ENCODE measurements around the gene DIO1.

DNA sequence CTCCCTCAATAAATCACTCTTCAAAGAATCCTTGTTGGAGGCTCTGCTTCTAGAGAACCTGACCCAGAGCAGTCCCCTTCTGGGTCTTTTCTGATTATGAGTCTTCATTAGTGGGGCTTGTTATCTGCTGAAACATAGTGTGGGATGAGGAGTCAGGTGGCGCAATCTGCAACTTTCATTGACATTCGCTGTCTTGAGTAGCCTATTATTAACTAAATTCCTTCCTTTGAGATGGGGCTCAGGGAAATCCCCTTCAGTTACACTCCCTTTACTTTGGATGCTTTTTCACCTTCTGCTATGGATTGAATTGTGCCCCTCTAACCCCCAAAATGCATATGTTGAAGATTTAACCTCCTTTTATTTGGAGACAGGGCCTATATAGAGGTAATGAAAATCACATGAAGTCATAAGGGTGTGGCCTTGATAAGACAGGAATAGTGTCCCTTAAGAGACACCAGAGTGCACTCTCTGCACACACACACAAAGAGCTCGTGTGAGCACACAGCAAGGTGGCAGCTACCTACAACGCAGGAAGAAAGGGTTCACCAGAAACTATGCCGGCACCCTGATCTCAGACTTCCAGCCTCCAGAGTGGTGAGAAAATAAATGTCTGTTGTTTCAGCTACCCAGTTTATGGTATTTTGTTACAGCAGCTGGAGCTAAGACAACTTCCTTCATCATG, 19.5 kb downstream of the DIO1 start:
- TF ChIP-seq POLR2AphosphoS5 (IDR thresholded peaks at IDR 0.05; ENCODE audit: low read depth, low read length) (no peak), RCOR1 (IDR thresholded peaks at IDR 0.05; ENCODE audit: low read length) (no peak), JUND (IDR thresholded peaks at IDR 0.05) (no peak), EP300 (IDR thresholded peaks at IDR 0.05; ENCODE audit: borderline replicate concordance in 1 of 2, low read depth in 1 of 2, low read length in 1 of 2) (no peak), SIN3A (IDR thresholded peaks at IDR 0.05; ENCODE audit: borderline replicate concordance, low read depth, low read length) (no peak), GATA2 (CRISPR knock-in tag; IDR thresholded peaks at IDR 0.05) (no peak)
- TF ChIP-seq, protein P1, sequence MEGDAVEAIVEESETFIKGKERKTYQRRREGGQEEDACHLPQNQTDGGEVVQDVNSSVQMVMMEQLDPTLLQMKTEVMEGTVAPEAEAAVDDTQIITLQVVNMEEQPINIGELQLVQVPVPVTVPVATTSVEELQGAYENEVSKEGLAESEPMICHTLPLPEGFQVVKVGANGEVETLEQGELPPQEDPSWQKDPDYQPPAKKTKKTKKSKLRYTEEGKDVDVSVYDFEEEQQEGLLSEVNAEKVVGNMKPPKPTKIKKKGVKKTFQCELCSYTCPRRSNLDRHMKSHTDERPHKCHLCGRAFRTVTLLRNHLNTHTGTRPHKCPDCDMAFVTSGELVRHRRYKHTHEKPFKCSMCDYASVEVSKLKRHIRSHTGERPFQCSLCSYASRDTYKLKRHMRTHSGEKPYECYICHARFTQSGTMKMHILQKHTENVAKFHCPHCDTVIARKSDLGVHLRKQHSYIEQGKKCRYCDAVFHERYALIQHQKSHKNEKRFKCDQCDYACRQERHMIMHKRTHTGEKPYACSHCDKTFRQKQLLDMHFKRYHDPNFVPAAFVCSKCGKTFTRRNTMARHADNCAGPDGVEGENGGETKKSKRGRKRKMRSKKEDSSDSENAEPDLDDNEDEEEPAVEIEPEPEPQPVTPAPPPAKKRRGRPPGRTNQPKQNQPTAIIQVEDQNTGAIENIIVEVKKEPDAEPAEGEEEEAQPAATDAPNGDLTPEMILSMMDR (IDR thresholded peaks at IDR 0.05), result no peak
- TF ChIP-seq, protein P2, sequence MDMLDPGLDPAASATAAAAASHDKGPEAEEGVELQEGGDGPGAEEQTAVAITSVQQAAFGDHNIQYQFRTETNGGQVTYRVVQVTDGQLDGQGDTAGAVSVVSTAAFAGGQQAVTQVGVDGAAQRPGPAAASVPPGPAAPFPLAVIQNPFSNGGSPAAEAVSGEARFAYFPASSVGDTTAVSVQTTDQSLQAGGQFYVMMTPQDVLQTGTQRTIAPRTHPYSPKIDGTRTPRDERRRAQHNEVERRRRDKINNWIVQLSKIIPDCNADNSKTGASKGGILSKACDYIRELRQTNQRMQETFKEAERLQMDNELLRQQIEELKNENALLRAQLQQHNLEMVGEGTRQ (IDR thresholded peaks at IDR 0.05; ENCODE audit: borderline replicate concordance, low read depth, low read length), result no peak
- TF ChIP-seq, protein P3, sequence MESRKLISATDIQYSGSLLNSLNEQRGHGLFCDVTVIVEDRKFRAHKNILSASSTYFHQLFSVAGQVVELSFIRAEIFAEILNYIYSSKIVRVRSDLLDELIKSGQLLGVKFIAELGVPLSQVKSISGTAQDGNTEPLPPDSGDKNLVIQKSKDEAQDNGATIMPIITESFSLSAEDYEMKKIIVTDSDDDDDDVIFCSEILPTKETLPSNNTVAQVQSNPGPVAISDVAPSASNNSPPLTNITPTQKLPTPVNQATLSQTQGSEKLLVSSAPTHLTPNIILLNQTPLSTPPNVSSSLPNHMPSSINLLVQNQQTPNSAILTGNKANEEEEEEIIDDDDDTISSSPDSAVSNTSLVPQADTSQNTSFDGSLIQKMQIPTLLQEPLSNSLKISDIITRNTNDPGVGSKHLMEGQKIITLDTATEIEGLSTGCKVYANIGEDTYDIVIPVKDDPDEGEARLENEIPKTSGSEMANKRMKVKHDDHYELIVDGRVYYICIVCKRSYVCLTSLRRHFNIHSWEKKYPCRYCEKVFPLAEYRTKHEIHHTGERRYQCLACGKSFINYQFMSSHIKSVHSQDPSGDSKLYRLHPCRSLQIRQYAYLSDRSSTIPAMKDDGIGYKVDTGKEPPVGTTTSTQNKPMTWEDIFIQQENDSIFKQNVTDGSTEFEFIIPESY (IDR thresholded peaks at IDR 0.05; ENCODE audit: borderline replicate concordance, low read depth), result no peak

All from SK-N-SH (cell line).